ENCODE data around the gene PHC2.

- TF ChIP-seq CTCF (IDR thresholded peaks at IDR 0.05; ENCODE audit: low read depth, low read length), result no peak
- no peak for TF ChIP-seq MYC (IDR thresholded peaks at IDR 0.05; ENCODE audit: low read depth, low read length)
These were observed 6.3 kb downstream of the PHC2 start for GRCh38 chr1:33424610-33425009.

Data from NB4 (cell line).